Measurements from ENCODE around the gene NOS1AP. TPM values are rescaled to one million over a fixed set of nuclear protein-coding genes. Genes with fewer than 3 reads are reported as not detected.

The NOS1AP gene
- total and polyA plus RNA-seq, 9 of the 15 experiments (the other 6 are each of a cell fraction or from before 2014, with no cell fraction given): 0.07 to 1.5 (median 0.22) TPM

GRCh38 chr1:162386292-162387225 lies 317.1 kb downstream of the NOS1AP start (continued):
- TF ChIP-seq, protein P1, sequence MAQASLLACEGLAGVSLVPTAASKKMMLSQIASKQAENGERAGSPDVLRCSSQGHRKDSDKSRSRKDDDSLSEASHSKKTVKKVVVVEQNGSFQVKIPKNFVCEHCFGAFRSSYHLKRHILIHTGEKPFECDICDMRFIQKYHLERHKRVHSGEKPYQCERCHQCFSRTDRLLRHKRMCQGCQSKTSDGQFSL (CRISPR knock-in tag; IDR thresholded peaks at IDR 0.05): no peak
- TF ChIP-seq, protein P1 (tag; IDR thresholded peaks at IDR 0.05): no peak
- TF ChIP-seq ZNF717 (CRISPR knock-in tag; IDR thresholded peaks at IDR 0.05) (no peak), NR1H2 (CRISPR knock-in tag; IDR thresholded peaks at IDR 0.05) (no peak), SMARCE1 (IDR thresholded peaks at IDR 0.05) (peak; percentile 92), SAFB (IDR thresholded peaks at IDR 0.05; ENCODE audit: borderline replicate concordance, low read depth, low read length) (no peak), TRIM24 (IDR thresholded peaks at IDR 0.05) (peak; percentile 96 to 97), CBX2 (IDR thresholded peaks at IDR 0.05; ENCODE audit: insufficient read depth, low read length, poor library complexity, severe bottlenecking) (no peak), IFI16 (CRISPR knock-in tag; IDR thresholded peaks at IDR 0.05) (no peak), JUND (IDR thresholded peaks at IDR 0.05; ENCODE audit: borderline replicate concordance, low read depth, low read length) (peak; percentile 79), JUND (tag; IDR thresholded peaks at IDR 0.05; ENCODE audit: borderline replicate concordance, low read depth, low read length) (peak; percentile 31; the same call in 1 of the 3 replicates), NUFIP1 (IDR thresholded peaks at IDR 0.05; ENCODE audit: partially characterized antibody) (no peak), ASH1L (IDR thresholded peaks at IDR 0.05; ENCODE audit: borderline replicate concordance, low read depth, partially characterized antibody) (no peak), OTX1 (CRISPR knock-in tag; IDR thresholded peaks at IDR 0.05) (no peak), RUNX1 (IDR thresholded peaks at IDR 0.05; ENCODE audit: low read depth) (peak; percentile 93), CREB3L1 (IDR thresholded peaks at IDR 0.05; ENCODE audit: borderline replicate concordance, low read depth) (peak; percentile 26; the same call in 1 of the 2 replicates), CBFA2T3 (IDR thresholded peaks at IDR 0.05) (peak; percentile 99), LCOR (CRISPR knock-in tag; IDR thresholded peaks at IDR 0.05) (peak; percentile 93), STAT6 (CRISPR knock-in tag; IDR thresholded peaks at IDR 0.05) (no peak), CCNT2 (IDR thresholded peaks at IDR 0.05; ENCODE audit: borderline replicate concordance, extremely low read depth, insufficient read length, low read depth, low read length) (peak; percentile 95)
- TF ChIP-seq, protein P2, sequence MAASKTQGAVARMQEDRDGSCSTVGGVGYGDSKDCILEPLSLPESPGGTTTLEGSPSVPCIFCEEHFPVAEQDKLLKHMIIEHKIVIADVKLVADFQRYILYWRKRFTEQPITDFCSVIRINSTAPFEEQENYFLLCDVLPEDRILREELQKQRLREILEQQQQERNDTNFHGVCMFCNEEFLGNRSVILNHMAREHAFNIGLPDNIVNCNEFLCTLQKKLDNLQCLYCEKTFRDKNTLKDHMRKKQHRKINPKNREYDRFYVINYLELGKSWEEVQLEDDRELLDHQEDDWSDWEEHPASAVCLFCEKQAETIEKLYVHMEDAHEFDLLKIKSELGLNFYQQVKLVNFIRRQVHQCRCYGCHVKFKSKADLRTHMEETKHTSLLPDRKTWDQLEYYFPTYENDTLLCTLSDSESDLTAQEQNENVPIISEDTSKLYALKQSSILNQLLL (CRISPR knock-in tag; IDR thresholded peaks at IDR 0.05; ENCODE audit: borderline replicate concordance): no peak
